Measurements from ENCODE around the gene GABBR2.

DNA sequence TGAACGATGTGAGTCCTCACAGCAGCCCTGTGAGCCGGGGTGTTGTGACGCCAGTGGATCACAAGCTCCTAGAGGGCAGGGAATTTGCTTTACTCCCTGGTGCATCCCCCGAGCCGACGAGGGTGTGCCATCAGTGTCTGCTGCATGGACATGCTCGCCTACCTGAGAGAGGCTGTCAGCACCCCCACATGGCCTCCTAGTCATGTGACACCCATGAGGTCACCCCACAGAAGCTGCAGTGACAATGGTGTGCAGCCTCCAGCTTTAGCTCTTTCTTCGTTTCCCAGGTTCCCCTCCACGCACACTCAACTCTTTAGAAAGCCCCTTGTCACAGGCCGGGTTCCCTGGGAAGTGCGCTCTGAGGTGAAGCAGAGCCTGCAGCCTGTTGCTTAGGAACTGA lies 19.8 kb upstream of the GABBR2 start:
- TF ChIP-seq, protein P1, sequence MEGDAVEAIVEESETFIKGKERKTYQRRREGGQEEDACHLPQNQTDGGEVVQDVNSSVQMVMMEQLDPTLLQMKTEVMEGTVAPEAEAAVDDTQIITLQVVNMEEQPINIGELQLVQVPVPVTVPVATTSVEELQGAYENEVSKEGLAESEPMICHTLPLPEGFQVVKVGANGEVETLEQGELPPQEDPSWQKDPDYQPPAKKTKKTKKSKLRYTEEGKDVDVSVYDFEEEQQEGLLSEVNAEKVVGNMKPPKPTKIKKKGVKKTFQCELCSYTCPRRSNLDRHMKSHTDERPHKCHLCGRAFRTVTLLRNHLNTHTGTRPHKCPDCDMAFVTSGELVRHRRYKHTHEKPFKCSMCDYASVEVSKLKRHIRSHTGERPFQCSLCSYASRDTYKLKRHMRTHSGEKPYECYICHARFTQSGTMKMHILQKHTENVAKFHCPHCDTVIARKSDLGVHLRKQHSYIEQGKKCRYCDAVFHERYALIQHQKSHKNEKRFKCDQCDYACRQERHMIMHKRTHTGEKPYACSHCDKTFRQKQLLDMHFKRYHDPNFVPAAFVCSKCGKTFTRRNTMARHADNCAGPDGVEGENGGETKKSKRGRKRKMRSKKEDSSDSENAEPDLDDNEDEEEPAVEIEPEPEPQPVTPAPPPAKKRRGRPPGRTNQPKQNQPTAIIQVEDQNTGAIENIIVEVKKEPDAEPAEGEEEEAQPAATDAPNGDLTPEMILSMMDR (conservative IDR thresholded peaks at IDR 0.05) = no peak
- TF ChIP-seq ZFX (IDR thresholded peaks at IDR 0.05) = no peak
